ENCODE measurements around the gene ZNF688.

Gene ZNF688

GRCh38 chr16:30566531-30566930 lies 5.0 kb downstream of the ZNF688 start:
- no CpG with 5 or more reads among the region's 4 CpGs for WGBS, 2 experiments (ENCODE audit: insufficient coverage in 2 of 2)
- Histone ChIP-seq H3K4me1 (ENCODE audit: control insufficient read depth, insufficient read depth, low read length, poor library complexity, severe bottlenecking) (peaks cover 11% of the 10 kb centered on the region), H3K36me3 (ENCODE audit: control insufficient read depth, insufficient read depth, low read length) (no peaks in the 10 kb centered on the region), H3K27ac (ENCODE audit: low read depth, low read length, severe bottlenecking) (no peak overlapping the region), H3K4me3 (ENCODE audit: extremely low read depth, insufficient read depth, low read length, poor library complexity, severe bottlenecking) (no peak overlapping the region), H3K9me3 (ENCODE audit: control insufficient read depth, low read length) (no peaks in the 10 kb centered on the region)

DNA sequence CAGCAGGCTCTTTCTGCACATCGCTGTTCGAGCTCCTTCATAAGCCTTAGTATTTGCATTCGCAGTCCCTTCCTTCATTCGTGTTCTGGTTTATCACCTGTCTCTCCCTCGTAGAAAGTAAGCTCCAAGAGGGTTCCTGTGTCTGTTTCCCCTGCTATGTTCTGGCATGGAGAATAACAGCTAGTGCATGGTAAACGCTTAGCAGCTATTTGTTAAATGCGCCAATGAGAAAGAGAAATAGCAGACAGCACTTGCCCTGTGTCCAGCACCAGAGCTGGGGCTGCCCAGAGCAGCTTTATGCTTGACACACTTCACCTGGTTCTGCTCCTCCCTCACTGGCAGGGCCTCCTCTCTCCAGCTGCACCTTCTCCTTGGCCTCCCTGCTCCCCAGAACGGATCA lies 5.5 kb downstream of the ZNF688 start:
- H3K4me3 ChIP-seq (ENCODE audit: extremely low read depth, insufficient read depth, low read length, poor library complexity, severe bottlenecking) = no peak overlapping the region
- no peaks in the 10 kb centered on the region for H3K36me3 ChIP-seq (ENCODE audit: control insufficient read depth, insufficient read depth, low read length)
- H3K4me1 ChIP-seq (ENCODE audit: control insufficient read depth, insufficient read depth, low read length, poor library complexity, severe bottlenecking) = peaks cover 11% of the 10 kb centered on the region
- 83 to 84% methylated on average over 6 to 8 of the region's 8 CpGs for WGBS, 2 experiments (ENCODE audit: insufficient coverage in 2 of 2)
- H3K9me3 ChIP-seq (ENCODE audit: control insufficient read depth, low read length) = no peaks in the 10 kb centered on the region
- no peak overlapping the region for H3K27ac ChIP-seq (ENCODE audit: low read depth, low read length, severe bottlenecking)

DNA sequence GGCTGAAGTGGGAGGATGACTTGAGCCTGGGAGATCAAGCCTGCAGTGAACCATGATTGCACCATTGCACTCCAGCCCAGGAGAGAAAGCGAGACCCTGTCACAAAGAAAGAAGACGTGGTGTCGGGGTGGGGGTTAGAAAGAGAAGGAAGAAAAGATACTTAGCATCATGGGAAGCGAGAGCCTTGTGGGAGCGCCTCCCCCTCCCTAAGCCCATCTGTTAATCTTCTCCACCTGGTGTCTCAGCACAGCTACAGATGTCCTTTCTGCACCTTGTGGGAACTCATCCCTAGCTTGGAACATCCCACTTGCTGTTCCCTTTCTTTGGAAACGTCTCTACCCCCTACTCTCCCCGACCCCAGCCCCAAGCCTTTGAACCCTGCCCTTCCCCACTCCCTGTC lies 6.0 kb downstream of the ZNF688 start:
- WGBS, 2 experiments (ENCODE audit: insufficient coverage in 2 of 2) = 66 to 87% methylated on average over 2 to 4 of the region's 7 CpGs

DNA sequence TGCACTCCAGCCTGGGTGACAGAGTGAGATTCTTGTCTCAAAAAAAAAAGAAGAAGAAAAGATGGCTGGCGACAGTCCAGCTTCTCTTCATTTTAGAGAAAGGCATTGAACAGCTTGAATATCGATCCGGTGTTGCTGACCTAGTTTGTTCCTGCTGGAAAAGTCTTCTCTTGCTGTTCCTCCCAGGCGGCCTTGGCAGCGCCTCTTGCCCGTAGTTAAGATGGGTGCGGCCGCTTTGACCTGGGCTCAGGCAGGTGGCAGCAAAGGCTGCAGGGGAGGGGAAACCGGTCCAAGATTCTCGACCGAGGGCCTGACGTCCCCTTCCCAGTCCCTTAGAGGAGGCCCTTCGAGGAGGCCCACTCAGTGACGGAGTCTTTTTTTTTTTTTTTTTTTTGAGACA lies 9.5 kb downstream of the ZNF688 start:
- Histone ChIP-seq H3K4me1 (ENCODE audit: control insufficient read depth, insufficient read depth, low read length, poor library complexity, severe bottlenecking) (no peaks in the 10 kb centered on the region), H3K9me3 (ENCODE audit: control insufficient read depth, low read length) (peaks cover 3% of the 10 kb centered on the region), H3K4me3 (ENCODE audit: extremely low read depth, insufficient read depth, low read length, poor library complexity, severe bottlenecking) (no peak overlapping the region), H3K27ac (ENCODE audit: low read depth, low read length, severe bottlenecking) (no peak overlapping the region), H3K36me3 (ENCODE audit: control insufficient read depth, insufficient read depth, low read length) (no peaks in the 10 kb centered on the region)
- WGBS, 2 experiments (ENCODE audit: insufficient coverage in 2 of 2) = 95 to 98% methylated on average over 8 to 14 of the region's 14 CpGs

More for the DNA sequence above, 6.0 kb downstream of the ZNF688 start:
- Histone ChIP-seq H3K4me3 (ENCODE audit: extremely low read depth, insufficient read depth, low read length, poor library complexity, severe bottlenecking) (no peak overlapping the region), H3K9me3 (ENCODE audit: control insufficient read depth, low read length) (no peaks in the 10 kb centered on the region), H3K36me3 (ENCODE audit: control insufficient read depth, insufficient read depth, low read length) (no peaks in the 10 kb centered on the region), H3K27ac (ENCODE audit: low read depth, low read length, severe bottlenecking) (no peak overlapping the region), H3K4me1 (ENCODE audit: control insufficient read depth, insufficient read depth, low read length, poor library complexity, severe bottlenecking) (peaks cover 7% of the 10 kb centered on the region)

DNA sequence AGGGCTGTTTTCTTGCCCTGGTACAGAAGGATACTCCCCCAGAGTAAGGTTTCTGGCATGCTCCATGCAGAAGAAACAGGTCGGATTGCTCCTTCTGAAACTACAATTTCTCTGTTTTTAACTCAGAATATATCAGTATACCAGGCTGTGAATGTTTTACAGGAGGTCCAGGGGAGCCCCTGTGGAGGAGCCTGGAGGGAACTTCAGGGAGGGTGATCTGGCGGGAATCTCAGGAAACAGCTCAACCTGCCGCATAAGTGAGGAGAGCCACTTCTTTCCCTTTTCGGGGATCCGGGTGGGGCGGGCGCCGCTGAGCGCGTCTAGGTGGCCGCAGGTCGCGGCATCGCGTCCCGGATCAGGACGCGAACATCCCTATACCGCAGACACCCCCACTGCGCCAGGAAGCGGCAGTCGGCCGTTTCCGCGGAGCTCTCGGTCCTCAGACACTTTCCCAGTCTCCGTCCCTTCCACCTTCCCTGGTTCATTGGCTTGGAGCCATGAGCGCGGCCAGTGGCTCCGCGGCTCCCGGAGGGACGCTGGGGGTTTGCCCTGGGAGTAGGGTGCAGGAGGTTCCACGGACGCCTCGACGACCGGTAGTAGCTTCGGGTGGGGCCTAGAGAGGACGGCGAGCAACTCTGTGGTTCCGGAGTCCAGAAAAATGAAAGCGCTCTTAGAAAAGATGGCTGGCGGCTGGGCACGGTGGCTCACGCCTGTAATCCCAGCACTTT lies 10.3 kb downstream of the ZNF688 start:
- no peaks in the 10 kb centered on the region for H3K4me1 ChIP-seq (ENCODE audit: control insufficient read depth, insufficient read depth, low read length, poor library complexity, severe bottlenecking)
- 95% methylated on average over 22 to 42 of the region's 46 CpGs for WGBS, 2 experiments (ENCODE audit: insufficient coverage in 2 of 2)
- peaks cover 3% of the 10 kb centered on the region for H3K9me3 ChIP-seq (ENCODE audit: control insufficient read depth, low read length)
- peaks cover 4% of the 10 kb centered on the region for H3K36me3 ChIP-seq (ENCODE audit: control insufficient read depth, insufficient read depth, low read length)
- no peak overlapping the region for H3K27ac ChIP-seq (ENCODE audit: low read depth, low read length, severe bottlenecking)
- H3K4me3 ChIP-seq (ENCODE audit: extremely low read depth, insufficient read depth, low read length, poor library complexity, severe bottlenecking) = no peak overlapping the region

DNA sequence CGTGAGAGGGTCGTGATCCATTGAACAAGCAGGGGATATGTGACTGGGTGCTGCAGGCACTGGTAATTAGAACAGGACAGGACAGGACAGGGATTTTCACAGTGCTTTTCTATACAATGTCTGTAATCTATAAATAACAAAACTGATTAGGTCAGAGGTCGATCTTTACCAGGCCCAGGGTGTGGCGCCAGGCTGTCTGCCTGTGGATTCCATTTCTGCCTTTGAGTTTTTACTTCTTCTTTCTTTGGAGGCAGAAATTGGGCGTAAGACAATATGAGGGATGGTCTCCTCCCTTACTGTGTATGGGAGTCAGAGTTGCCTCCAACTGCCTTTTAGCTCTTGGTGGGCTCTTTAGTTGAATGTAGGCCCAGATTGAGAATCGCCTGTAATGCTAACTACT lies 11.8 kb downstream of the ZNF688 start:
- Histone ChIP-seq H3K4me1 (ENCODE audit: control insufficient read depth, insufficient read depth, low read length, poor library complexity, severe bottlenecking) (peaks cover 4% of the 10 kb centered on the region), H3K27ac (ENCODE audit: low read depth, low read length, severe bottlenecking) (no peak overlapping the region), H3K36me3 (ENCODE audit: control insufficient read depth, insufficient read depth, low read length) (peaks cover 20% of the 10 kb centered on the region), H3K4me3 (ENCODE audit: extremely low read depth, insufficient read depth, low read length, poor library complexity, severe bottlenecking) (no peak overlapping the region), H3K9me3 (ENCODE audit: control insufficient read depth, low read length) (peaks cover 3% of the 10 kb centered on the region)
- 92 to 100% methylated on average over 3 to 5 of the region's 6 CpGs for WGBS, 2 experiments (ENCODE audit: insufficient coverage in 2 of 2)

DNA sequence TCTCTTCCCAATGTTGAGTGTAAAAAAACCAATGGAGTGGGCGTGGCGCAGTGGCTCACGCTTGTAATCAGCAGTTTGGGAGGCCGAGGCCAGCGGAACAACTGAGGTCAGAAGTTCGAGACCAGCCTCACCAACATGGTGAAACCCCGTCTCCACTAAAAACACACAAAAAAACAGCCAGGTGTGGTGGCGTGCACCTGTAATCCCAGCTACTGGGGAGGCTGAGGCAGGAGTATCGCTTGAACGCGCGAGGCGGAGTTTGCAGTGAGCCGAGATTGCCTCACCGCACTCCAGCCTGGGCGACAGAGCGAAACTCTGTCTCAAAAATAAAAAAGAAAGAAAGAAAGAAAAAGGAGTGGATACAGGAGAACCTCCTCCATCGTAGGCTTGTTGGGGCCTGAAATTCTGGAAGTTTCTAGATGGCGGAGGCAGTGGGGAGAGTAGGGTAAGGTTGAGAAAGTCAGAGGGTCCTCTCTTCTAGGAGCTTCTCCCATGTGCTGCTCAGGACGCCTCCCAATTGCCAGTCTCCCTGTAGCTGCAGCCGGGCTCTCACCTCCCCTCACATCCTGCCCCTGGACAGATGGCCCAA lies 12.6 kb downstream of the ZNF688 start:
- Histone ChIP-seq H3K4me1 (ENCODE audit: control insufficient read depth, insufficient read depth, low read length, poor library complexity, severe bottlenecking) (peaks cover 6% of the 10 kb centered on the region), H3K36me3 (ENCODE audit: control insufficient read depth, insufficient read depth, low read length) (peaks cover 28% of the 10 kb centered on the region), H3K9me3 (ENCODE audit: control insufficient read depth, low read length) (peaks cover 3% of the 10 kb centered on the region), H3K27ac (ENCODE audit: low read depth, low read length, severe bottlenecking) (peak overlapping the region; percentile 95), H3K4me3 (ENCODE audit: extremely low read depth, insufficient read depth, low read length, poor library complexity, severe bottlenecking) (no peak overlapping the region)
- WGBS, 2 experiments (ENCODE audit: insufficient coverage in 2 of 2) = 95 to 96% methylated on average over 14 to 20 of the region's 21 CpGs

GRCh38 chr16:30557957-30558788 lies 13.3 kb downstream of the ZNF688 start, which contains the start of gene ZNF764:
TSS of gene ZNF764 (minus strand) at chr16:30558374. CDS start at chr16:30558182, 192 bp downstream.
- Histone ChIP-seq H3K4me3 (ENCODE audit: extremely low read depth, insufficient read depth, low read length, poor library complexity, severe bottlenecking) (peak within 1 kb of the TSS; percentile 68), H3K9me3 (ENCODE audit: control insufficient read depth, low read length) (peaks cover 3% of the 10 kb centered on the region), H3K4me1 (ENCODE audit: control insufficient read depth, insufficient read depth, low read length, poor library complexity, severe bottlenecking) (peaks cover 10% of the 10 kb centered on the region), H3K27ac (ENCODE audit: low read depth, low read length, severe bottlenecking) (peak within 1 kb of the TSS; percentile 95), H3K36me3 (ENCODE audit: control insufficient read depth, insufficient read depth, low read length) (peaks cover 34% of the 10 kb centered on the region)
- WGBS, 2 experiments (ENCODE audit: insufficient coverage in 2 of 2) = 1% methylated on average over 61 to 69 of the region's 74 CpGs

GRCh38 chr16:30557707-30557956 lies 13.9 kb downstream of the ZNF688 start:
- H3K27ac ChIP-seq (ENCODE audit: low read depth, low read length, severe bottlenecking) = peak overlapping the region; percentile 95
- peaks cover 39% of the 10 kb centered on the region for H3K36me3 ChIP-seq (ENCODE audit: control insufficient read depth, insufficient read depth, low read length)
- H3K4me1 ChIP-seq (ENCODE audit: control insufficient read depth, insufficient read depth, low read length, poor library complexity, severe bottlenecking) = peaks cover 11% of the 10 kb centered on the region
- H3K4me3 ChIP-seq (ENCODE audit: extremely low read depth, insufficient read depth, low read length, poor library complexity, severe bottlenecking) = peak overlapping the region; percentile 68
- 5% methylated on average over 11 to 16 of the region's 17 CpGs for WGBS, 2 experiments (ENCODE audit: insufficient coverage in 2 of 2)
- H3K9me3 ChIP-seq (ENCODE audit: control insufficient read depth, low read length) = peaks cover 3% of the 10 kb centered on the region

- Histone ChIP-seq H3K36me3 (ENCODE audit: control insufficient read depth, insufficient read depth, low read length) (peaks cover 42% of the 10 kb centered on the region), H3K27ac (ENCODE audit: low read depth, low read length, severe bottlenecking) (no peak overlapping the region), H3K4me3 (ENCODE audit: extremely low read depth, insufficient read depth, low read length, poor library complexity, severe bottlenecking) (no peak overlapping the region), H3K9me3 (ENCODE audit: control insufficient read depth, low read length) (peaks cover 3% of the 10 kb centered on the region), H3K4me1 (ENCODE audit: control insufficient read depth, insufficient read depth, low read length, poor library complexity, severe bottlenecking) (peaks cover 11% of the 10 kb centered on the region)
- 83 to 95% methylated on average over 5 to 10 of the region's 10 CpGs for WGBS, 2 experiments (ENCODE audit: insufficient coverage in 2 of 2)
Measured at GRCh38 chr16:30556125-30556473, 15.4 kb downstream of the ZNF688 start.
